Activated CD4-positive, alpha-beta memory T cell treated with anti-CD3 and anti-CD28 coated beads for 36 hours (primary cell): Measurements from ENCODE around the gene ZIC2. TPM values are rescaled to one million over a fixed set of nuclear protein-coding genes. Genes with fewer than 3 reads are reported as not detected.
"Not testable (repeated sequence)": the region's sequence is repeated elsewhere in the genome, so short reads cannot be mapped to it uniquely, and the experiment has no call there.

ENCODE experiments used
- CTCF ChIA-PET: fragments of 350-600 bp; sonication (Branson Sonifier 250); formaldehyde crosslinking; loops from one replicate; lab custom pipeline; 2021; ENCODE audit warnings: antibody characterized with exemption, inconsistent platforms; lab: Charles Lee
- POLR2A ChIA-PET: fragments of 350-600 bp; sonication (Branson Sonifier 250); formaldehyde crosslinking; loops from one replicate; lab custom pipeline; 2021; ENCODE audit warnings: antibody characterized with exemption; lab: Charles Lee
- DNase-seq: peaks from one replicate; pipeline ENCODE4 v3.0.0-alpha.2; 2020
- H3K27ac Mint-ChIP-seq: one replicate; pipeline ENCODE4 v1.8.0; 2021; ENCODE audit warnings: mixed read lengths
- H3K27me3 Mint-ChIP-seq: one replicate; pipeline ENCODE4 v1.8.0; 2021; ENCODE audit warnings: mixed read lengths
- H3K36me3 Mint-ChIP-seq: one replicate; pipeline ENCODE4 v1.8.0; 2021; ENCODE audit warnings: mixed read lengths
- H3K4me1 Mint-ChIP-seq: one replicate; pipeline ENCODE4 v1.8.0; 2021; ENCODE audit warnings: low read depth, mixed read lengths
- H3K4me3 Mint-ChIP-seq: one replicate; pipeline ENCODE4 v1.8.0; 2021; ENCODE audit warnings: mild to moderate bottlenecking, mixed read lengths
- H3K9me3 Mint-ChIP-seq: one replicate; pipeline ENCODE4 v1.8.0; 2021; ENCODE audit warnings: mixed read lengths
- intact Hi-C: fragments of 100-400 bp; cut with micrococcal nuclease; formaldehyde crosslinking; loops from one replicate; pipeline ENCODE4 v1.15.1; 2023
- total RNA-seq, 2 experiments: library from RNA; stranded (reverse); gene quantifications; one replicate each; pipeline ENCODE4 v1.2.3, GENCODE V29; 2021

Gene ZIC2
- not detected for total RNA-seq

GRCh38 chr13:99981735-99982035 is at the start of gene ZIC2:
ZIC2 (plus strand) TSS chr13:99981784; CDS start chr13:99982065, 281 bp downstream.
- CTCF ChIA-PET, result interaction anchor here (1.1 kb wide), 1 partner anchor 326 kb away, joined by 4 read pairs; no protein-coding TSS in a partner anchor
- Mint-ChIP-seq H3K4me1 (peaks cover 21% of the 10 kb centered on the region), H3K27ac (no peak within 1 kb of the TSS), H3K27me3 (peaks cover 63% of the 10 kb centered on the region), H3K9me3 (no peaks in the 10 kb centered on the region), H3K4me3 (peak within 1 kb of the TSS; percentile 50), H3K36me3 (peaks cover 15% of the 10 kb centered on the region)
- POLR2A ChIA-PET, result no interaction called here
- DNase-seq, result no peak
- intact Hi-C loops, result loop anchor here (1.0 to 10.0 kb wide), 3 partner anchors 11 to 533 kb away; no protein-coding TSS in a partner anchor

DNA sequence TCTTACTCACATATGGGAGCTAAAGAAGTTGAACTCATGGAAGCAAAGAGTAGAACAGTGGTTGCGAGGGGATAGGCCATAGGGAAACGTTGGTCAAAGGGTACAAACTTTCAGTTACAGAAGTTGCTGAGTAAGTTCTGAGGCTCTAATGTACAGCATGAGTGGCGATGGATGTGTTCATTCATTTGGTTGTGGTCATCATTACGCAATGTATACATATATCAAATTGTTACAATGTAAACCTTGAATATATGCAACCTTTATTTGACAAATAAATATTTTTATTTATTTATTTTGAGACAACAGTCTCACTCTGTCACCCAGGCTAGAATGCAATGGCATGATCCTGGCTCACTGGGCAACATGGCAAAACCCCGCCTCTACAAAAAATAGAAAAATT is 48.7 kb upstream of the ZIC2 start:
- CTCF ChIA-PET, result no interaction called here
- intact Hi-C loops, result no loop called here
- DNase-seq, result no peak
- no peak overlapping the region for H3K4me3 Mint-ChIP-seq
- POLR2A ChIA-PET, result no interaction called here
- H3K4me1 Mint-ChIP-seq, result no peaks in the 10 kb centered on the region
- H3K27me3 Mint-ChIP-seq, result peaks cover 31% of the 10 kb centered on the region
- H3K36me3 Mint-ChIP-seq, result no peaks in the 10 kb centered on the region
- no peak overlapping the region for H3K27ac Mint-ChIP-seq
- H3K9me3 Mint-ChIP-seq, result no peaks in the 10 kb centered on the region

DNA sequence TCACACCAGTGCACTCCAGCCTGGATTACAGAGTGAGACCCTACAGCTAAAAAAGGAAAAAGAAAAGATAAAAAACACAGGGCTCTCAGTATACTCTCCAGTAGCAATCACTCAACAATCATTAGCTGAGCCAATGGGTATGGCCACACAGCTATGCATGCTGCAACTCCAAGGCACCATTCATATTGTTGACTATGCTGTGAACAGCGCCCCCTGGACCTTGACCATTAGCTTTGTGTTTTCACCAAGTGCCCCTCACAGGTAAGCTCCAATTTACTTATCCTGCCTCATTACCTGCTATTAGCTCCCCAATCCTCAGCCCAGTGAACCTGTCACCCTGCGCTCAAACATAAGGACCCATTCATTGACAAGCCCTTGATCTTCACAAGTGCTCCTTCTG is 45.8 kb upstream of the ZIC2 start:
- Mint-ChIP-seq H3K36me3 (no peaks in the 10 kb centered on the region), H3K27ac (no peak overlapping the region), H3K9me3 (no peaks in the 10 kb centered on the region), H3K4me3 (no peak overlapping the region), H3K4me1 (no peaks in the 10 kb centered on the region), H3K27me3 (peaks cover 26% of the 10 kb centered on the region)
- CTCF ChIA-PET, result interaction anchor here (1.0 to 1.6 kb wide), 2 partner anchors 10 to 35 kb away, joined by 3 to 5 read pairs; no protein-coding TSS in a partner anchor
- no peak for DNase-seq
- intact Hi-C loops, result no loop called here
- POLR2A ChIA-PET, result no interaction called here

- CTCF ChIA-PET, result no interaction called here
- intact Hi-C loops, result no loop called here
- DNase-seq, result no peak
- H3K27me3 Mint-ChIP-seq, result peaks cover 31% of the 10 kb centered on the region
- H3K27ac Mint-ChIP-seq, result no peak overlapping the region
- no peaks in the 10 kb centered on the region for H3K36me3 Mint-ChIP-seq
- H3K4me3 Mint-ChIP-seq, result no peak overlapping the region
- POLR2A ChIA-PET, result no interaction called here
- H3K9me3 Mint-ChIP-seq, result no peaks in the 10 kb centered on the region
- H3K4me1 Mint-ChIP-seq, result no peaks in the 10 kb centered on the region
Measured at GRCh38 chr13:99938635-99939034, 42.9 kb upstream of the ZIC2 start.

- Mint-ChIP-seq H3K4me1 (no peaks in the 10 kb centered on the region), H3K27ac (no peak overlapping the region), H3K4me3 (no peak overlapping the region), H3K9me3 (no peaks in the 10 kb centered on the region), H3K27me3 (peaks cover 36% of the 10 kb centered on the region), H3K36me3 (no peaks in the 10 kb centered on the region)
- DNase-seq, result no peak
- CTCF ChIA-PET, result no interaction called here
- POLR2A ChIA-PET, result no interaction called here
- intact Hi-C loops, result no loop called here
Measured at GRCh38 chr13:99941086-99941485, 40.5 kb upstream of the ZIC2 start.

DNA sequence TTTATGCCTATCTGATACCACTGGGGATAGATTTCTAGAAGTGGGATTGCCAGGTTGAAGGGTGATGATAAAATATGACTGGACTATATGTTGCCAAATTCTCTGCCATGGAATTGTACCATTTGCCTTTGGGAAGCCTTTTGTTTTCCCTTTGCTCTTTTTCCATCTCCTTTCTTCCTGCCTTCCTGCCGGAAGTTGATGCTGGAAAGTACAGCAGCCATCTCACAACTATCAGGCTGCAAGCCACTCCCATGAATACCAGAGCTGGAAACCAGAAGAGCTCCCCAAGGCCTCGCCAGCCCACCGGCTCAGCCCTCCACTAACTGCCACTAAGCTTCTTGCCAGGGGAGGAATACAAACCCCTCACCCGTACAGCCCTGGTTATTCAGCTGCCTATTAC is 39.7 kb upstream of the ZIC2 start:
- no peak for DNase-seq
- H3K4me1 Mint-ChIP-seq, result no peaks in the 10 kb centered on the region
- H3K27me3 Mint-ChIP-seq, result peaks cover 36% of the 10 kb centered on the region
- no peaks in the 10 kb centered on the region for H3K9me3 Mint-ChIP-seq
- H3K27ac Mint-ChIP-seq, result no peak overlapping the region
- H3K36me3 Mint-ChIP-seq, result no peaks in the 10 kb centered on the region
- intact Hi-C loops, result no loop called here
- ChIA-PET POLR2A (no interaction called here), CTCF (no interaction called here)
- H3K4me3 Mint-ChIP-seq, result no peak overlapping the region

DNA sequence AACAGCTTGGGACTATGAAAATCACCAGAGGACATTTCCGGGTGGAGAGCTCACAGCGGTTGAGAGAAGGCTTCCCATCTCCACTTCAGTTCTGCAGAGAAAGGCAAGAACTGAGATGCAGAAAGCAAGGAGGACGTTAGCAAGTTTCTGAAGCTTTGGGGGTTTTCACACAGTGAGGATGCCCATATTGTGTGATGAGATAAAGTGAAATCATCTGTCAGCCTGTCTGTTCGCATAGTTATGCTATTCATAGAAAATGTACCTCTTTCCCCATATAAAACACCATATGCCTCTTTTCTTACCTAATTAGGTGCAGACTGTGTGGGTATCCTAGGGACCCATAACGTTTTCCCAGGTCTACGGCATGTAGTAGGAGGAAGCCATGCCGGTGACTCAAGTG is 37.5 kb upstream of the ZIC2 start:
- Mint-ChIP-seq H3K4me3 (no peak overlapping the region), H3K27ac (no peak overlapping the region), H3K4me1 (no peaks in the 10 kb centered on the region), H3K36me3 (no peaks in the 10 kb centered on the region), H3K27me3 (peaks cover 45% of the 10 kb centered on the region), H3K9me3 (no peaks in the 10 kb centered on the region)
- no peak for DNase-seq
- POLR2A ChIA-PET, result no interaction called here
- CTCF ChIA-PET, result interaction anchor here (0.6 kb wide), 1 partner anchor 55 kb away, joined by 3 read pairs; no protein-coding TSS in a partner anchor
- intact Hi-C loops, result no loop called here

GRCh38 chr13:99944606-99945005 is 37.0 kb upstream of the ZIC2 start:
- CTCF ChIA-PET, result interaction anchor here (0.6 kb wide), 1 partner anchor 55 kb away, joined by 3 read pairs; no protein-coding TSS in a partner anchor
- H3K27me3 Mint-ChIP-seq, result peaks cover 45% of the 10 kb centered on the region
- H3K36me3 Mint-ChIP-seq, result no peaks in the 10 kb centered on the region
- H3K27ac Mint-ChIP-seq, result no peak overlapping the region
- no peaks in the 10 kb centered on the region for H3K9me3 Mint-ChIP-seq
- intact Hi-C loops, result no loop called here
- no peak overlapping the region for H3K4me3 Mint-ChIP-seq
- no peak for DNase-seq
- POLR2A ChIA-PET, result no interaction called here
- no peaks in the 10 kb centered on the region for H3K4me1 Mint-ChIP-seq

GRCh38 chr13:99945515-99945914 is 36.1 kb upstream of the ZIC2 start:
- H3K27me3 Mint-ChIP-seq, result peaks cover 46% of the 10 kb centered on the region
- H3K4me3 Mint-ChIP-seq, H3K36me3 Mint-ChIP-seq, H3K27ac Mint-ChIP-seq, DNase-seq, intact Hi-C loops, H3K4me1 Mint-ChIP-seq, POLR2A ChIA-PET, H3K9me3 Mint-ChIP-seq, CTCF ChIA-PET: not testable (repeated sequence)

DNA sequence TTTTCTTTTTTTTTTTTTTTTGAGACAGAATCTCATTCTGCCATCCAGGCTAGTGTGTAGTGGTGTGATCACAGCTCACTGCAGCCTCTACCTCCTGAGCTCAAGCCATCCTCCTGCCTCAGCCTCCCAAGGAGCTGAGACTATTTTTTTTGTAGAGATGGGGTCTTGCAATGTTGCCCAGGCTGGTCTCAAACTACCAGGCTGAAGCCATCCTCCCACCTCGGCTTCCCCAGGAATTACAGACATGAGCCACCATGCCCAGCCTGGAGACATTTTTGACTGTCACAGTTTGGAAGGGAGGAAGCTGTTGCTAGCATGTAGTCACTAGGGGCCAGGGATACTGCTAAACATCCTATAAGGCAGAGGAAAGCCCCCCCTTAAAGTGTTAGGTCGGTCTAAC is 33.9 kb upstream of the ZIC2 start:
- peaks cover 43% of the 10 kb centered on the region for H3K27me3 Mint-ChIP-seq
- intact Hi-C loops, result no loop called here
- CTCF ChIA-PET, result no interaction called here

DNA sequence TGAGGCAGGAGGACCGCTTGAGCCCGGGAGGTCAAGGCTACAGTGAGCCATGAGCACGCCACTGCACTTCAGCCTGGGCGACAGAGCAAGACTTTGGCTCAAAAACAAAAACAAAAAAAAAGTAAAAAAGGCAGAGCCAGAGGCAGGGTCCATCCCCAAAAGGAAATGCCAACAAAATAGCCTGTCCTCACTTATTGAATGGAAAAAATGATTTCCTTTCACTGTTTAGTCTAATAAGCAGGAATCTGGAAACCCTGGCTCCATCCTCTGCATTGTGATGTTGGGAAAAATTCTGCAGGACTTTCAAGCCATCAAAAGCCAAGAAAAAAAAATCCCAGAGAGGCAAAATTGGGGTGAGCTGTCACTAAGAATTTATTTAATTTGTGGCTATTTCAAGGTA is 33.2 kb upstream of the ZIC2 start:
- POLR2A ChIA-PET, result no interaction called here
- CTCF ChIA-PET, result no interaction called here

More for the DNA sequence above, 33.9 kb upstream of the ZIC2 start:
- Mint-ChIP-seq H3K36me3 (no peaks in the 10 kb centered on the region), H3K4me1 (no peaks in the 10 kb centered on the region), H3K27ac (no peak overlapping the region), H3K9me3 (no peaks in the 10 kb centered on the region), H3K4me3 (no peak overlapping the region)
- POLR2A ChIA-PET, result no interaction called here
- DNase-seq, result no peak

DNA sequence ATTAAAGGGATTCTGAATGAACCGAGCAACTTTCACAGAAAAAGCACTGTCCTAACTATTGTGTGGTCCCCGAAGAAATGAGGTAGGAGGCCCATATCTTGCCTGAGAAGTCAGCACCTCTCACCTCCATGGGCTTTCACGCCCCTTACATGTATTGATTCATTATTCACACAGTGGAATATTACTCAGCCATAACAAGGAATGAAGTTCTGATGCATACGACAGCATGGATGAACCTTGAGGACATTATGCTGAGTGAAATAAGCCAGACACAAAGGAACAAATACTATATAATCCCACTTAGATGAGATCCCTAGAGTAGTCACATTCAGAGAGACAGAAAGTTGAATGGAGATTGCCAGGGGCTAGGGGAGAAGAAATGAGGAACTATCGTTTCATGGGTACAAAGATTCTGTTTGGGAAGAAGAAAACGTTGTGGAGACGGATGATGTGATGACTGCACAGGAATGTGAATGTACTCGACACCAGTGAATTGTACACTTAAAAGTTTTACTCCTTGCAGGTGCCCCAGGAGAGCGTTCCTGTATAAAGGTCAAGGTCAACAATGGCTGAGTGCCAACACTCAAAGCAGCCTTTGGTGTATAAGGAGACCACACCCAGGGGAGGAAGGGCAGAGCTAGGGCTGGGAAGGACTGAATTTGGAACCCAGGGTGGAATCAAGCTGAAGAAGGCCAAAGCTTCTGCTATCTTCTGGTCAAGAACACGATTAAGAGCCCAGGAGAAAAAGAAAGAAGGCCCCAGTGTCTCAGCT is 32.5 kb upstream of the ZIC2 start:
- DNase-seq, result no peak

More for the DNA sequence above, 33.2 kb upstream of the ZIC2 start:
- Mint-ChIP-seq H3K4me1 (no peaks in the 10 kb centered on the region), H3K36me3 (no peaks in the 10 kb centered on the region), H3K4me3 (no peak overlapping the region), H3K27me3 (peaks cover 47% of the 10 kb centered on the region), H3K27ac (no peak overlapping the region), H3K9me3 (no peaks in the 10 kb centered on the region)
- DNase-seq, result no peak
- intact Hi-C loops, result no loop called here

More for the DNA sequence above, 32.5 kb upstream of the ZIC2 start:
- intact Hi-C loops, result no loop called here
- H3K4me3 Mint-ChIP-seq, result no peak overlapping the region
- H3K27ac Mint-ChIP-seq, result no peak overlapping the region
- peaks cover 49% of the 10 kb centered on the region for H3K27me3 Mint-ChIP-seq
- H3K36me3 Mint-ChIP-seq, result no peaks in the 10 kb centered on the region
- H3K9me3 Mint-ChIP-seq, result no peaks in the 10 kb centered on the region
- H3K4me1 Mint-ChIP-seq, result no peaks in the 10 kb centered on the region
- POLR2A ChIA-PET, result no interaction called here
- CTCF ChIA-PET, result no interaction called here
